Activated CD4-positive, alpha-beta T cell treated with anti-CD3 and anti-CD28 coated beads for 24 hours (primary cell): ENCODE measurements around the gene ZC3H18.

Experiments used
- DNase-seq, 2 donors: peaks; one replicate each; pipeline ENCODE4 v3.0.0-alpha.2; 2020; ENCODE audit warnings: low read depth in 2 of 2

The ZC3H18 gene

GRCh38 chr16:88678224-88678979 lies 108.2 kb downstream of the ZC3H18 start:
- DNase-seq, result no peak

- no peak for DNase-seq
These were observed 110.4 kb downstream of the ZC3H18 start for GRCh38 chr16:88680554-88681083.

GRCh38 chr16:88681084-88681680 lies 111.0 kb downstream of the ZC3H18 start:
- no peak for DNase-seq
